Epithelial cell of proximal tubule (primary cell): ENCODE measurements around the gene AGBL1. TPM values are rescaled to one million over a fixed set of nuclear protein-coding genes. Genes with fewer than 3 reads are reported as not detected.

Experiments used
- DNase-seq: peaks from one replicate; pipeline ENCODE4 v3.0.0-alpha.2; 2011; ENCODE audit warnings: low read depth
- H3K4me3 ChIP-seq: 2 replicates; pipeline ENCODE4 v1.5.1; 2011; ENCODE audit warnings: low read depth, mild to moderate bottlenecking, low read length
- total RNA-seq: library from RNA; depleted of rRNA; stranded (reverse); fragments of >200 nt; gene quantifications from 2 replicates; pipeline ENCODE4 v1.2.3, GENCODE V29; 2015
- TF ChIP-seq, protein P1 (sequence below): conservative IDR thresholded peaks from 2 replicates; pipeline ENCODE4 v1.5.1; 2012; ENCODE audit warnings: low read depth, mild to moderate bottlenecking, low read length

Gene AGBL1
- total RNA-seq, 1 donor from 2014 or later, result not detected

DNA sequence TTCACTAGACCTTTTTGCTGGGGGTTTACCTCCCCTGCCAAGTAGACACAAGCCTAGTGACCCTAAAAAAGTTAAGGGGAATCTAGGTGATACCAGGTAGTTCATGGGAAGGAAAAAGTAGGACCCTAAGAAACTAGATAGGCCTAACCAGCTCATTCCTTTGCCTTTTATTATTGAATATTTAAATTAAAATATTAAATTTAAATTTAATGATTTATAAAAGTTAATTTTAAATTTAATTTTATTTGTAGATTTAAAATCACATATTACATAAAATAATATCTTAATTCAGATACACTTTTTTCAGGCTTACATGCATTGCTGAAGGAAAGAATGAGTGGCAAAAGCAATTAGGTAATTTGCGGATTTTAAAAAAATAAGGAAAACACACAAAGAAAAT lies 584.9 kb downstream of the AGBL1 start:
- H3K4me3 ChIP-seq, result no peak overlapping the region
- no peak for DNase-seq
- TF ChIP-seq, protein P1, sequence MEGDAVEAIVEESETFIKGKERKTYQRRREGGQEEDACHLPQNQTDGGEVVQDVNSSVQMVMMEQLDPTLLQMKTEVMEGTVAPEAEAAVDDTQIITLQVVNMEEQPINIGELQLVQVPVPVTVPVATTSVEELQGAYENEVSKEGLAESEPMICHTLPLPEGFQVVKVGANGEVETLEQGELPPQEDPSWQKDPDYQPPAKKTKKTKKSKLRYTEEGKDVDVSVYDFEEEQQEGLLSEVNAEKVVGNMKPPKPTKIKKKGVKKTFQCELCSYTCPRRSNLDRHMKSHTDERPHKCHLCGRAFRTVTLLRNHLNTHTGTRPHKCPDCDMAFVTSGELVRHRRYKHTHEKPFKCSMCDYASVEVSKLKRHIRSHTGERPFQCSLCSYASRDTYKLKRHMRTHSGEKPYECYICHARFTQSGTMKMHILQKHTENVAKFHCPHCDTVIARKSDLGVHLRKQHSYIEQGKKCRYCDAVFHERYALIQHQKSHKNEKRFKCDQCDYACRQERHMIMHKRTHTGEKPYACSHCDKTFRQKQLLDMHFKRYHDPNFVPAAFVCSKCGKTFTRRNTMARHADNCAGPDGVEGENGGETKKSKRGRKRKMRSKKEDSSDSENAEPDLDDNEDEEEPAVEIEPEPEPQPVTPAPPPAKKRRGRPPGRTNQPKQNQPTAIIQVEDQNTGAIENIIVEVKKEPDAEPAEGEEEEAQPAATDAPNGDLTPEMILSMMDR, result no peak

- no peak for DNase-seq
- TF ChIP-seq, protein P1, result no peak
These were observed 596.3 kb downstream of the AGBL1 start for GRCh38 chr15:86676002-86676401.

DNA sequence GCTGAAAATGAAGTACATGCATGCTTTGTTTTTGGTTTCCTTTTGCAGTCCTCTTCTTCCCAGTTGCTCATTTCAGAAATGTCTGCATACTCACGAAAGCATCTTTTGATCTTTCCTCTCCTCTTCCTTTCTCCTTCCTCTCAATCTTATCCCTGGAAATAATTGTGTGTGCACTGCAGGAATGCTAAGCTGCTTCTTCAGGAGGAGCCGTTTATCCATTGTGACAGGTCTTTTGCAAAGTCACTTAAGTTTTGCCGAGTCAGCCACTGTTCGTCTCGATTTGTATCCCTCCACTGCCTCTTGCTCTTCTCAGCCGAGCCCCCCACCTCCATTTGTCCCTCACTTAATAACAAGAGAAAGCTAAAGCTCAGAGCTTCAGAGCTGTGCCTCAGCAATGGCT lies 597.6 kb downstream of the AGBL1 start:
- no peak for DNase-seq
- no peak overlapping the region for H3K4me3 ChIP-seq
- TF ChIP-seq, protein P1, result no peak

More at GRCh38 chr15:86676002-86676401, 596.3 kb downstream of the AGBL1 start:
- H3K4me3 ChIP-seq, result no peak overlapping the region

DNA sequence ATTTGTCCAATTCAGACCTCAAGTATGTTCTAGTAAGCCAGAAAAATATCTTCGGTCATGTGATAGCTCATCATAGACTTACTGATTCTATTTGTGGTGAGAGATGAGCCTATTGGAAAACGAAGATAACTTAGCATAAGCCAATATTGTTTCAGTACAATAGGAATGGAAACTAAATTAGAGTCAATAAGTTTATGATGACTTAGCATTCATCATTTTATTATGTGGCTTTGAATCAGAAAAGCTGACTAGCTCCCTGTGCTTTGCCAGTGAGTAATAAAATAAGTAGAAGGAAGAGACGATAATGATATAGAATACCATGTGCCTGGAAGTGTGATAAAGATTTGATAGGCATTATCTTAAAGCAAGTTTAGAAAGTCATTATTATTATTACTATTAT lies 605.6 kb downstream of the AGBL1 start:
- H3K4me3 ChIP-seq, result no peak overlapping the region
- DNase-seq, result no peak
- TF ChIP-seq, protein P1, result no peak

- no peak overlapping the region for H3K4me3 ChIP-seq
- TF ChIP-seq, protein P1, result no peak
- DNase-seq, result no peak
These were observed 609.3 kb downstream of the AGBL1 start for GRCh38 chr15:86689006-86689405.

- no peak for DNase-seq
These were observed 610.9 kb downstream of the AGBL1 start for GRCh38 chr15:86690566-86690965.

DNA sequence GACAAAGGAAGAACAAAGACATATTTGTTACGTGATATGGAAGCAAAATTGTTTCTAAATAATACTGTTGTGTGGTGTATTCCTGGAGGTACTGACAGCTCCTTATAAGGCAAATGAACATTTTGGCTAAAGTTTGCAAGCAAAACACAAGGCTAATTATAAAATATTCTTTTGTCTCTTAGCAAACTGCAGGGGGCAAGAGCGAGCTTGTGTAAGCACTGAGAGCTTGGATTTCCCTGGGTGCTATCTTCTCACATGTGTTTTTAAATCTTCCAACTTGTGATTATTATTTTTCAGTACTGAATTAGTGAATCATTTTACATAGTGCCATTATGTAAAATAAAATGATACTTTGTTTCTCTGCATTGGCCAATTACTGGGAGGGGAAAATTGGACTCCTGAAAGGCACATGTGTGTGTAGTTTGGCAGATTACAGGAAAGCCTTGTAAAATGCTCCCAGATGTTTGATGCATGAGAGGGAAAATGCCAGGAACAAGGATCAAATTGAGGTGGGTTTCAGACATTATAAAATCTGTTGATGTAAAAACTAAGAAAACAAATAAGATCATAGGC lies 611.5 kb downstream of the AGBL1 start:
- H3K4me3 ChIP-seq, result no peak overlapping the region
- DNase-seq, result no peak
- TF ChIP-seq, protein P1, result peak; percentile 11

More at GRCh38 chr15:86690566-86690965, 610.9 kb downstream of the AGBL1 start:
- H3K4me3 ChIP-seq, result no peak overlapping the region
- TF ChIP-seq, protein P1, result no peak
